Measurements from ENCODE around the gene GABPB2.

Gene GABPB2

GRCh38 chr1:151164732-151165280 lies 94.2 kb downstream of the GABPB2 start:
- Histone ChIP-seq H3K18ac (ENCODE audit: low read depth in 1 of 2, low read length in 2 of 2) (no peak overlapping the region), H3K79me1 (replicated peaks; ENCODE audit: low read length, poor library complexity, severe bottlenecking) (peaks cover 13% of the 10 kb centered on the region), H3K4me3 (ENCODE audit: insufficient read depth in 1 of 2, low read depth in 1 of 2, low read length in 2 of 2) (peak overlapping the region; percentile 59 to 84), H2BK120ac (ENCODE audit: low read depth, low read length) (peak overlapping the region; percentile 11), H2BK12ac (ENCODE audit: low read length in 2 of 2) (no peak overlapping the region), H2AFZ (ENCODE audit: low read depth, low read length) (peak overlapping the region; percentile 16), H3K23ac (ENCODE audit: low read length in 2 of 2) (no peak overlapping the region), H3K4me1 (ENCODE audit: control insufficient read depth, insufficient read depth, low read depth, low read length) (peaks cover 6% of the 10 kb centered on the region), H4K91ac (ENCODE audit: low read length) (peak overlapping the region; percentile 8), H3K14ac (ENCODE audit: low read length in 2 of 2) (no peak overlapping the region), H3K27me3 (ENCODE audit: control insufficient read depth in 1 of 2, insufficient read depth in 1 of 2, low read length in 2 of 2) (no peaks in the 10 kb centered on the region), H4K8ac (ENCODE audit: low read length) (peak overlapping the region; percentile 89), H3K4ac (ENCODE audit: low read depth in 1 of 2, low read length in 2 of 2) (peak overlapping the region in 1 of 2 experiments; percentile 8), H2BK15ac (ENCODE audit: low read depth, poor library complexity, severe bottlenecking) (no peak overlapping the region), H3K36me3 (ENCODE audit: control insufficient read depth in 1 of 2, insufficient read depth in 2 of 2, low read depth in 1 of 2, low read length in 2 of 2) (peaks cover 26 to 45% of the 10 kb centered on the region in 2 experiments), H3K9me3 (ENCODE audit: control insufficient read depth, low read length) (no peaks in the 10 kb centered on the region), H3K9ac (ENCODE audit: low read length) (peak overlapping the region; percentile 92), H3K27ac (ENCODE audit: low read length, poor library complexity, severe bottlenecking) (peak overlapping the region; percentile 24), H3K4me2 (ENCODE audit: low read length, poor library complexity, severe bottlenecking) (peak overlapping the region; percentile 90), H2AK5ac (ENCODE audit: low read length, severe bottlenecking) (no peak overlapping the region), H2BK5ac (ENCODE audit: low read depth, low read length, poor library complexity, severe bottlenecking) (no peak overlapping the region)
- DNase-seq: no peak
- WGBS: 42% methylated on average over 11 of the region's 11 CpGs

GRCh38 chr1:151165281-151165737 lies 94.7 kb downstream of the GABPB2 start:
- Histone ChIP-seq H3K4me1 (ENCODE audit: control insufficient read depth, insufficient read depth, low read depth, low read length) (peaks cover 6% of the 10 kb centered on the region), H3K4me3 (ENCODE audit: insufficient read depth in 1 of 2, low read depth in 1 of 2, low read length in 2 of 2) (peak overlapping the region; percentile 59 to 84), H2BK5ac (ENCODE audit: low read depth, low read length, poor library complexity, severe bottlenecking) (no peak overlapping the region), H2AFZ (ENCODE audit: low read depth, low read length) (peak overlapping the region; percentile 75), H3K4ac (ENCODE audit: low read depth in 1 of 2, low read length in 2 of 2) (peak overlapping the region in 1 of 2 experiments; percentile 85), H2AK5ac (ENCODE audit: low read length, severe bottlenecking) (peak overlapping the region; percentile 61), H2BK15ac (ENCODE audit: low read depth, poor library complexity, severe bottlenecking) (no peak overlapping the region), H2BK120ac (ENCODE audit: low read depth, low read length) (no peak overlapping the region), H3K14ac (ENCODE audit: low read length in 2 of 2) (no peak overlapping the region), H3K23ac (ENCODE audit: low read length in 2 of 2) (no peak overlapping the region), H4K8ac (ENCODE audit: low read length) (peak overlapping the region; percentile 89), H3K4me2 (ENCODE audit: low read length, poor library complexity, severe bottlenecking) (peak overlapping the region; percentile 90), H3K27ac (ENCODE audit: low read length, poor library complexity, severe bottlenecking) (peak overlapping the region; percentile 63), H2BK12ac (ENCODE audit: low read length in 2 of 2) (no peak overlapping the region), H3K79me1 (replicated peaks; ENCODE audit: low read length, poor library complexity, severe bottlenecking) (peaks cover 13% of the 10 kb centered on the region), H4K91ac (ENCODE audit: low read length) (peak overlapping the region; percentile 8), H3K27me3 (ENCODE audit: control insufficient read depth in 1 of 2, insufficient read depth in 1 of 2, low read length in 2 of 2) (no peaks in the 10 kb centered on the region), H3K9ac (ENCODE audit: low read length) (peak overlapping the region; percentile 92), H3K36me3 (ENCODE audit: control insufficient read depth in 1 of 2, insufficient read depth in 2 of 2, low read depth in 1 of 2, low read length in 2 of 2) (peaks cover 27 to 45% of the 10 kb centered on the region in 2 experiments), H3K9me3 (ENCODE audit: control insufficient read depth, low read length) (no peaks in the 10 kb centered on the region), H3K18ac (ENCODE audit: low read depth in 1 of 2, low read length in 2 of 2) (peak overlapping the region; percentile 34 to 84)
- WGBS: 4% methylated on average over 15 of the region's 15 CpGs
- peak; percentile 59 for DNase-seq

- Histone ChIP-seq H2BK15ac (ENCODE audit: low read depth, poor library complexity, severe bottlenecking) (no peak within 1 kb of the TSS), H3K14ac (ENCODE audit: low read length in 2 of 2) (peak within 1 kb of the TSS in 1 of 2 experiments; percentile 68), H3K23ac (ENCODE audit: low read length in 2 of 2) (no peak within 1 kb of the TSS), H2BK5ac (ENCODE audit: low read depth, low read length, poor library complexity, severe bottlenecking) (peak within 1 kb of the TSS; percentile 1), H3K9ac (ENCODE audit: low read length) (peak within 1 kb of the TSS; percentile 92), H3K27ac (ENCODE audit: low read length, poor library complexity, severe bottlenecking) (peak within 1 kb of the TSS; percentile 92), H3K4me2 (ENCODE audit: low read length, poor library complexity, severe bottlenecking) (peak within 1 kb of the TSS; percentile 90), H2AK5ac (ENCODE audit: low read length, severe bottlenecking) (peak within 1 kb of the TSS; percentile 61), H3K4ac (ENCODE audit: low read depth in 1 of 2, low read length in 2 of 2) (peak within 1 kb of the TSS in 1 of 2 experiments; percentile 85), H2AFZ (ENCODE audit: low read depth, low read length) (peak within 1 kb of the TSS; percentile 75), H3K36me3 (ENCODE audit: control insufficient read depth in 1 of 2, insufficient read depth in 2 of 2, low read depth in 1 of 2, low read length in 2 of 2) (peaks cover 28 to 45% of the 10 kb centered on the region in 2 experiments), H3K4me3 (ENCODE audit: insufficient read depth in 1 of 2, low read depth in 1 of 2, low read length in 2 of 2) (peak within 1 kb of the TSS; percentile 74 to 84), H3K9me3 (ENCODE audit: control insufficient read depth, low read length) (no peaks in the 10 kb centered on the region), H4K8ac (ENCODE audit: low read length) (peak within 1 kb of the TSS; percentile 91), H2BK12ac (ENCODE audit: low read length in 2 of 2) (no peak within 1 kb of the TSS), H2BK120ac (ENCODE audit: low read depth, low read length) (peak within 1 kb of the TSS; percentile 11), H3K4me1 (ENCODE audit: control insufficient read depth, insufficient read depth, low read depth, low read length) (peaks cover 6% of the 10 kb centered on the region), H3K27me3 (ENCODE audit: control insufficient read depth in 1 of 2, insufficient read depth in 1 of 2, low read length in 2 of 2) (no peaks in the 10 kb centered on the region), H3K79me1 (replicated peaks; ENCODE audit: low read length, poor library complexity, severe bottlenecking) (peaks cover 13% of the 10 kb centered on the region), H3K18ac (ENCODE audit: low read depth in 1 of 2, low read length in 2 of 2) (peak within 1 kb of the TSS; percentile 34 to 84), H4K91ac (ENCODE audit: low read length) (peak within 1 kb of the TSS; percentile 8)
- DNase-seq: peak; percentile 99
- under 1% methylated on average over 37 of the region's 38 CpGs for WGBS
These were observed 95.4 kb downstream of the GABPB2 start, which contains the start of the genes LYSMD1 and SCNM1 for GRCh38 chr1:151165738-151166504. LYSMD1 (minus strand) TSS chr1:151165902; CDS start chr1:151165258, 644 bp downstream. SCNM1 (plus strand) TSS chr1:151166144; CDS start chr1:151166153, 9 bp downstream.

GRCh38 chr1:151166505-151166956 lies 96.0 kb downstream of the GABPB2 start:
- Histone ChIP-seq H2BK12ac (ENCODE audit: low read length in 2 of 2) (no peak overlapping the region), H3K9ac (ENCODE audit: low read length) (peak overlapping the region; percentile 92), H4K8ac (ENCODE audit: low read length) (peak overlapping the region; percentile 21), H3K27ac (ENCODE audit: low read length, poor library complexity, severe bottlenecking) (peak overlapping the region; percentile 92), H3K4me1 (ENCODE audit: control insufficient read depth, insufficient read depth, low read depth, low read length) (peaks cover 6% of the 10 kb centered on the region), H3K23ac (ENCODE audit: low read length in 2 of 2) (no peak overlapping the region), H3K4me3 (ENCODE audit: insufficient read depth in 1 of 2, low read depth in 1 of 2, low read length in 2 of 2) (peak overlapping the region; percentile 74 to 84), H3K18ac (ENCODE audit: low read depth in 1 of 2, low read length in 2 of 2) (peak overlapping the region in 1 of 2 experiments; percentile 29), H3K9me3 (ENCODE audit: control insufficient read depth, low read length) (no peaks in the 10 kb centered on the region), H2BK5ac (ENCODE audit: low read depth, low read length, poor library complexity, severe bottlenecking) (no peak overlapping the region), H4K91ac (ENCODE audit: low read length) (no peak overlapping the region), H2AK5ac (ENCODE audit: low read length, severe bottlenecking) (no peak overlapping the region), H3K14ac (ENCODE audit: low read length in 2 of 2) (peak overlapping the region in 1 of 2 experiments; percentile 68), H3K36me3 (ENCODE audit: control insufficient read depth in 1 of 2, insufficient read depth in 2 of 2, low read depth in 1 of 2, low read length in 2 of 2) (peaks cover 31 to 47% of the 10 kb centered on the region in 2 experiments), H2AFZ (ENCODE audit: low read depth, low read length) (no peak overlapping the region), H3K79me1 (replicated peaks; ENCODE audit: low read length, poor library complexity, severe bottlenecking) (peaks cover 13% of the 10 kb centered on the region), H3K4me2 (ENCODE audit: low read length, poor library complexity, severe bottlenecking) (peak overlapping the region; percentile 60), H2BK120ac (ENCODE audit: low read depth, low read length) (no peak overlapping the region), H3K4ac (ENCODE audit: low read depth in 1 of 2, low read length in 2 of 2) (no peak overlapping the region), H2BK15ac (ENCODE audit: low read depth, poor library complexity, severe bottlenecking) (no peak overlapping the region), H3K27me3 (ENCODE audit: control insufficient read depth in 1 of 2, insufficient read depth in 1 of 2, low read length in 2 of 2) (no peaks in the 10 kb centered on the region)
- peak; percentile 88 for DNase-seq
- 7% methylated on average over 15 of the region's 15 CpGs for WGBS

All from mesenchymal stem cell (in vitro differentiated cells and primary cell).